ENCODE data around the gene DLG2.

DNA sequence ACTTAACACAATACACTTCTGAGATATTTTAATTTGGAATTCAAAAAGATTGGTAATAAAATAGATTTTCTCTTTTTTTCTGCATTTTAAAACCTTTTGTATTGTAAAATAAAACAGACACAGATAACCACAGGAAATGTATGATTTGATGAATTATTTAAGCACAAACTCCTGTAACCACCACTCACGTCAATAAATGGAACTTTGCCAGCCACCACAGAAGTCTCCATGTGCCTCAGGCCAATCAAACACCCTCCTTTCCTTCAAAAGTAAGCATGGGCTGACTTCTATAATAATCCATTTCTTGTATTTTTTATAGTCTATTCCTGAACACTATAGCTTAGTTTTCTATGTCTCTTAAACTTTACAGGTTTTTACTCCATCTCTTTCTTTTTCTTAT lies 721.7 kb downstream of the DLG2 start:
- TF ChIP-seq, protein P1, sequence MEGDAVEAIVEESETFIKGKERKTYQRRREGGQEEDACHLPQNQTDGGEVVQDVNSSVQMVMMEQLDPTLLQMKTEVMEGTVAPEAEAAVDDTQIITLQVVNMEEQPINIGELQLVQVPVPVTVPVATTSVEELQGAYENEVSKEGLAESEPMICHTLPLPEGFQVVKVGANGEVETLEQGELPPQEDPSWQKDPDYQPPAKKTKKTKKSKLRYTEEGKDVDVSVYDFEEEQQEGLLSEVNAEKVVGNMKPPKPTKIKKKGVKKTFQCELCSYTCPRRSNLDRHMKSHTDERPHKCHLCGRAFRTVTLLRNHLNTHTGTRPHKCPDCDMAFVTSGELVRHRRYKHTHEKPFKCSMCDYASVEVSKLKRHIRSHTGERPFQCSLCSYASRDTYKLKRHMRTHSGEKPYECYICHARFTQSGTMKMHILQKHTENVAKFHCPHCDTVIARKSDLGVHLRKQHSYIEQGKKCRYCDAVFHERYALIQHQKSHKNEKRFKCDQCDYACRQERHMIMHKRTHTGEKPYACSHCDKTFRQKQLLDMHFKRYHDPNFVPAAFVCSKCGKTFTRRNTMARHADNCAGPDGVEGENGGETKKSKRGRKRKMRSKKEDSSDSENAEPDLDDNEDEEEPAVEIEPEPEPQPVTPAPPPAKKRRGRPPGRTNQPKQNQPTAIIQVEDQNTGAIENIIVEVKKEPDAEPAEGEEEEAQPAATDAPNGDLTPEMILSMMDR (IDR thresholded peaks at IDR 0.05; ENCODE audit: low read depth, low read length): no peak
- TF ChIP-seq EZH2phosphoT487 (IDR thresholded peaks at IDR 0.05; ENCODE audit: low read depth): no peak
